HEK293 (cell line): ENCODE measurements around the gene SCNN1G.

Experiments
- CTCF ChIP-seq: fragments of 450-650 bp; formaldehyde crosslinking; IDR thresholded peaks from 2 replicates; pipeline ENCODE4 v1.5.1; 2016; ENCODE audit warnings: missing biosample characterization, missing genetic modification characterization
- ZBTB8A ChIP-seq: fragments of 450-650 bp; formaldehyde crosslinking; IDR thresholded peaks from 2 replicates; pipeline ENCODE4 v1.5.1; 2016; ENCODE audit warnings: missing biosample characterization, missing genetic modification characterization
- ZNF133 ChIP-seq: fragments of 450-650 bp; formaldehyde crosslinking; IDR thresholded peaks from 2 replicates; pipeline ENCODE4 v1.5.1; 2016; ENCODE audit warnings: missing biosample characterization, missing genetic modification characterization
- ZNF138 ChIP-seq: fragments of 450-650 bp; formaldehyde crosslinking; IDR thresholded peaks from 2 replicates; pipeline ENCODE4 v1.5.1; 2016; ENCODE audit warnings: missing biosample characterization, missing genetic modification characterization, borderline replicate concordance
- ZNF16 ChIP-seq: fragments of 450-650 bp; formaldehyde crosslinking; IDR thresholded peaks from 2 replicates; pipeline ENCODE4 v1.5.1; 2016; ENCODE audit warnings: low read depth, missing biosample characterization, missing genetic modification characterization
- ZNF174 ChIP-seq: fragments of 450-650 bp; formaldehyde crosslinking; IDR thresholded peaks from 2 replicates; pipeline ENCODE4 v1.5.0; 2017; ENCODE audit warnings: missing biosample characterization, mild to moderate bottlenecking, missing genetic modification characterization
- ZNF221 ChIP-seq: fragments of 450-650 bp; formaldehyde crosslinking; IDR thresholded peaks from 2 replicates; pipeline ENCODE4 v1.5.1; 2017; ENCODE audit warnings: missing biosample characterization, missing genetic modification characterization, borderline replicate concordance
- ZNF274 ChIP-seq, 2 experiments: fragments of 200-500 bp in 1 of 2; fragments of 450-650 bp in 1 of 2; sonication (Bioruptor generic) in 1 of 2; formaldehyde crosslinking in 1 of 2; IDR thresholded peaks; 2 replicates each; pipeline versions ENCODE4 v1.5.1 to v1.6.1; 2014 to 2016; ENCODE audit warnings: borderline replicate concordance in 1 of 2, inconsistent platforms in 1 of 2, low read length in 1 of 2, missing biosample characterization in 1 of 2, missing genetic modification characterization in 1 of 2
- ZNF571 ChIP-seq: fragments of 450-650 bp; formaldehyde crosslinking; IDR thresholded peaks from 2 replicates; pipeline ENCODE4 v1.5.0; 2017; ENCODE audit warnings: missing biosample characterization, missing genetic modification characterization
- ZNF580 ChIP-seq: fragments of 450-650 bp; formaldehyde crosslinking; IDR thresholded peaks from 2 replicates; pipeline ENCODE4 v1.5.1; 2016; ENCODE audit warnings: missing biosample characterization, missing genetic modification characterization
- ZNF660 ChIP-seq: fragments of 450-650 bp; IDR thresholded peaks from 2 replicates; pipeline ENCODE4 v1.5.1; 2018; ENCODE audit warnings: missing biosample characterization, mild to moderate bottlenecking, missing genetic modification characterization
- ZSCAN4 ChIP-seq: fragments of 450-650 bp; formaldehyde crosslinking; IDR thresholded peaks from 2 replicates; pipeline ENCODE4 v1.5.1; 2017; ENCODE audit warnings: missing biosample characterization, missing genetic modification characterization

GRCh38 chr16:23140107-23140506 is 42.4 kb upstream of the SCNN1G start:
- TF ChIP-seq CTCF (no peak), ZNF174 (tag by site-specific recombination) (no peak), ZSCAN4 (tag by site-specific recombination) (no peak), ZNF221 (tag by site-specific recombination) (no peak), ZNF571 (no peak), ZNF580 (no peak), ZNF133 (tag by site-specific recombination) (no peak), ZNF138 (no peak), ZNF274 (IDR thresholded peaks at IDR 0.05; ENCODE audit: low read length) (no peak), ZNF274 (tag by site-specific recombination; IDR thresholded peaks at IDR 0.05; ENCODE audit: borderline replicate concordance) (no peak), ZNF16 (tag by site-specific recombination) (no peak), ZNF660 (tag by site-specific recombination) (no peak), ZBTB8A (tag by site-specific recombination) (no peak)
